ENCODE data around the gene TMEM120A. TPM values are rescaled to one million over a fixed set of nuclear protein-coding genes. Genes with fewer than 3 reads are reported as not detected.
"Not testable (repeated sequence)": the region's sequence is repeated elsewhere in the genome, so short reads cannot be mapped to it uniquely, and the experiment has no call there.

TMEM120A gene
- total RNA-seq, 1 experiment from 2014 or later, result 18.9 TPM

GRCh38 chr7:76031964-76032363, 37.6 kb upstream of the TMEM120A start:
- H3K36me3 ChIP-seq (ENCODE audit: insufficient read depth, low read length, poor library complexity, severe bottlenecking), result no peaks in the 10 kb centered on the region
- BruUV-seq (replicated peaks), result no TSS peak
- no peaks in the 10 kb centered on the region for H3K9me3 ChIP-seq (ENCODE audit: low read depth, low read length, poor library complexity, severe bottlenecking)
- no peaks in the 10 kb centered on the region for H3K27me3 ChIP-seq (replicated peaks; ENCODE audit: insufficient read depth, low read depth, low read length, poor library complexity)
- no peak overlapping the region for H3K4me3 ChIP-seq (ENCODE audit: low read depth, low read length, poor library complexity, severe bottlenecking)
- ChIA-PET CTCF (no interaction called here), POLR2A (ENCODE audit: low non-redundant PET) (no interaction called here)
- intact Hi-C loops (cut with micrococcal nuclease; ENCODE audit: unreplicated experiment), result no loop called here
- no peak for DNase-seq (ENCODE audit: low spot score)
- no peaks in the 10 kb centered on the region for H3K4me1 ChIP-seq (ENCODE audit: insufficient read depth, low read length, poor library complexity, severe bottlenecking)
- TF ChIP-seq, protein P1, sequence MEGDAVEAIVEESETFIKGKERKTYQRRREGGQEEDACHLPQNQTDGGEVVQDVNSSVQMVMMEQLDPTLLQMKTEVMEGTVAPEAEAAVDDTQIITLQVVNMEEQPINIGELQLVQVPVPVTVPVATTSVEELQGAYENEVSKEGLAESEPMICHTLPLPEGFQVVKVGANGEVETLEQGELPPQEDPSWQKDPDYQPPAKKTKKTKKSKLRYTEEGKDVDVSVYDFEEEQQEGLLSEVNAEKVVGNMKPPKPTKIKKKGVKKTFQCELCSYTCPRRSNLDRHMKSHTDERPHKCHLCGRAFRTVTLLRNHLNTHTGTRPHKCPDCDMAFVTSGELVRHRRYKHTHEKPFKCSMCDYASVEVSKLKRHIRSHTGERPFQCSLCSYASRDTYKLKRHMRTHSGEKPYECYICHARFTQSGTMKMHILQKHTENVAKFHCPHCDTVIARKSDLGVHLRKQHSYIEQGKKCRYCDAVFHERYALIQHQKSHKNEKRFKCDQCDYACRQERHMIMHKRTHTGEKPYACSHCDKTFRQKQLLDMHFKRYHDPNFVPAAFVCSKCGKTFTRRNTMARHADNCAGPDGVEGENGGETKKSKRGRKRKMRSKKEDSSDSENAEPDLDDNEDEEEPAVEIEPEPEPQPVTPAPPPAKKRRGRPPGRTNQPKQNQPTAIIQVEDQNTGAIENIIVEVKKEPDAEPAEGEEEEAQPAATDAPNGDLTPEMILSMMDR (conservative IDR thresholded peaks at IDR 0.05; ENCODE audit: low read depth, low read length), result no peak
- TF ChIP-seq EZH2 (IDR thresholded peaks at IDR 0.05; ENCODE audit: borderline replicate concordance, low read depth, low read length, poor library complexity, severe bottlenecking), result no peak
- no peak overlapping the region for H3K27ac ChIP-seq (ENCODE audit: low read depth, low read length, poor library complexity, severe bottlenecking)

DNA sequence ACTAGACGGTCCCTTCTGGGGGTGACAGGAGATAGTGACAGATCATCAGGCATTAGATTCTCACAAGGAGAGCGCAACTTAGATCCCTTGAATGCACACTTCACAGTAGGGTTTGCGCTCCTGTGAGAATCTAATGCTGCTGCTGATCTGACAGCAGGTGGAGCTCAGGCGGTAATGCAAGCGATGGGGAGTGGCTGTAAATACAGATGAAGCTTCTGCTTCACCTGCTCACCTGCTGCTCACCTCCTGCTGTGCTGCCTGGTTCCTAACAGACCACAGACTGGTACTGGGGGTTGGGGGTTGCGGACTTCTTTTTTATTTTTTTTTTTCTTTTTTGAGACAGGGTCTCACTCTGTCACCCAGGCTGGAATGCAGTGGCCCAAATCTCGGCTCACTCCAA, 35.3 kb upstream of the TMEM120A start:
- intact Hi-C loops (cut with micrococcal nuclease; ENCODE audit: unreplicated experiment); CTCF ChIA-PET; H3K36me3 ChIP-seq (ENCODE audit: insufficient read depth, low read length, poor library complexity, severe bottlenecking); H3K9me3 ChIP-seq (ENCODE audit: low read depth, low read length, poor library complexity, severe bottlenecking); BruUV-seq (replicated peaks); H3K27ac ChIP-seq (ENCODE audit: low read depth, low read length, poor library complexity, severe bottlenecking); POLR2A ChIA-PET (ENCODE audit: low non-redundant PET); DNase-seq (ENCODE audit: low spot score); H3K4me3 ChIP-seq (ENCODE audit: low read depth, low read length, poor library complexity, severe bottlenecking); H3K27me3 ChIP-seq (replicated peaks; ENCODE audit: insufficient read depth, low read depth, low read length, poor library complexity); H3K4me1 ChIP-seq (ENCODE audit: insufficient read depth, low read length, poor library complexity, severe bottlenecking): not testable (repeated sequence)

DNA sequence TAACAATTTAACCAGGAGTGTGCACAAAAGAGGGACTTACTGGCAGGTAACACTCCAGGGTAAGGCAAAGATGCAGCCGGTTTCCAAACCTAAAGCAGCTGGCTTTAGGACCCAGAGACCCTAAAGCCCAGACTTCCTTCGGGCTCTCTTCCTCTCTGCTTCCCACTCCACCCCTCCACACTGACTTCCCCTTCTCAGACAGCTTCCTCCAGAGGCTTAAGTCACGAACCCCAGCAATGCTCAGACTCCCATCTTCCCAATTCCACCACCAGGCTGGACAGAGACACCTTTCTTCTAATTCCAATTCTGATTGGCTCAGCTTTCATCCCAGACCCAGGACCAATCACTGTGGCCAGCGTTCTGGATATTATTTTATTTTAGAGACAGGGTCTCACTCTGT, 28.6 kb upstream of the TMEM120A start:
- peaks cover 5% of the 10 kb centered on the region for H3K36me3 ChIP-seq (ENCODE audit: insufficient read depth, low read length, poor library complexity, severe bottlenecking)
- ChIA-PET POLR2A (ENCODE audit: low non-redundant PET) (no interaction called here), CTCF (no interaction called here)

More for the DNA sequence above, 28.6 kb upstream of the TMEM120A start:
- TF ChIP-seq, protein P1 (conservative IDR thresholded peaks at IDR 0.05; ENCODE audit: low read depth, low read length), result no peak
- TF ChIP-seq EZH2 (IDR thresholded peaks at IDR 0.05; ENCODE audit: borderline replicate concordance, low read depth, low read length, poor library complexity, severe bottlenecking), result no peak
- intact Hi-C loops (cut with micrococcal nuclease; ENCODE audit: unreplicated experiment), result no loop called here
- Histone ChIP-seq H3K9me3 (ENCODE audit: low read depth, low read length, poor library complexity, severe bottlenecking) (no peaks in the 10 kb centered on the region), H3K27me3 (replicated peaks; ENCODE audit: insufficient read depth, low read depth, low read length, poor library complexity) (no peaks in the 10 kb centered on the region), H3K4me3 (ENCODE audit: low read depth, low read length, poor library complexity, severe bottlenecking) (no peak overlapping the region), H3K4me1 (ENCODE audit: insufficient read depth, low read length, poor library complexity, severe bottlenecking) (no peaks in the 10 kb centered on the region), H3K27ac (ENCODE audit: low read depth, low read length, poor library complexity, severe bottlenecking) (no peak overlapping the region)
- BruUV-seq (replicated peaks), result no TSS peak
- no peak for DNase-seq (ENCODE audit: low spot score)

All from A673 (cell line).